GM19239 (cell line): ENCODE measurements around the gene SH3PXD2A.

Experiments used
- DNase-seq: peaks from one replicate; pipeline ENCODE4 v3.0.0; 2011; ENCODE audit warnings: low spot score; ENCODE audit not compliant: insufficient read length
- FAIRE-seq: peaks from 2 replicates; lab custom pipeline; 2011; peaks lifted over from hg19 to GRCh38; lab: Jason Lieb, UNC

Gene SH3PXD2A

DNA sequence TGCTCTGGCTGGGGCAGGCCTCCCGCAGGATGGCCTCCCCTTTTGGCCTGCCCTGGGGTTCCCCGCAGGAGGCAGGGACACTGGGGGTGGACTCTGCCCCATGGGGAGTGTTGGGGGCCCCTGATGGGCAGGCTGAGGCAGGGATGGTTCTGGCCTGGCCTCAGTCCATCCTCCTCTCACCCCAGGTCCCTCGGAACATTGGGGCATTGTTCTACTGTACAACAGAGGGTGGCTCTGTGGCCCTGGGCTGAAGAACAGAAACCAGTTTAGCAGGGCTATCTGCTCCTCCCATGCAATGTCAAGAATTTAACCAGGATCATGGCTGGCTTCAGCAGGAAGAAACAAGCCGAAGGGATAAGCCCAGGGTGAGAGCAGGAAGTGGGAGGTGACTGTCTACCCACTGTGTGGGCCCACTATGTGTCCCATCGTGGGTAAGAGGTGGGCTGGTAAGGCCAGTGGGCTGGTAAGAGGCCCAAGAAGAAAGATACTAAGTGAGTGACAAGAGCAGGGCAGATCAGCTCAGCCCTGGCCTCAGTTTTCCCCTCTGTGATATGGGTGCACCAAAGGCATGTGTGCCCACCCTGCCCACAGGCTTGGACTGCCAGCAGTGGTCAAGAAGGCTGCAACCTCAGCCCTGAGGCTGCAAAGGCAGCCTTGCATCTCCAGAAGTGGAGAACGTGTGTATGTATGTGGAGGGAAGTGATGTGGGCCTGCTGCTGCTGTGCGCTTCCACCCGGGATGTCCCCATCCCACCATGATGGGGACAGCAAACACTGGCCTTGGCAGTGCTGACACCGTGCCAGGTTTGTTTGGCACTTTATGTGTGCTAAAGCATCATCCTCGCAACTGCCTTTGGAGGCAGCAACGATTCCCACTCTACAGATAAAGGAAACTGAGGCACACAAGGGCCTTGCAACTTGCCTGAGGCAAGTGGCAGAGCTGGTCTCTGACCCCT lies 138.9 kb downstream of the SH3PXD2A start:
- FAIRE-seq, result no peak

DNA sequence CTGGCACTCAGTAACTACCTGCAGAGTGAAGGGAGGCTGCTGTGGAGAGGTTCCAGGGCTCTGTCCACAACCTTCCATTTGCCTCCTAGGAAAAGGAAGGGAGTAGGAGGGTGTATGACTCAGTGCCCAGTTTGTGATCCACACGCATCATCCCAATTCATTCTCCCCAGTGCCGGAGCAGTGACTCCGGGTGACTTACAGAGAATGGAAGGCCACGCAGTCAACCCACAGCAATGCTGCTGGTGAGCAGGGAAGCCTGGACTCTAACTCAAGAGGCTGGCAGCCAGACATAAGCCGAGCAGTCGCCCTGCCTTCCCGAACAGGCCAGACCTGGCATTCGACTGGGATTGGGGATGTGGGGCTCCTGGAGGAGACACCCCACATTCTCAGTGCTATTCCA lies 139.9 kb downstream of the SH3PXD2A start:
- FAIRE-seq (no peak), DNase-seq (no peak)

More for the DNA sequence above, 138.9 kb downstream of the SH3PXD2A start:
- no peak for DNase-seq

DNA sequence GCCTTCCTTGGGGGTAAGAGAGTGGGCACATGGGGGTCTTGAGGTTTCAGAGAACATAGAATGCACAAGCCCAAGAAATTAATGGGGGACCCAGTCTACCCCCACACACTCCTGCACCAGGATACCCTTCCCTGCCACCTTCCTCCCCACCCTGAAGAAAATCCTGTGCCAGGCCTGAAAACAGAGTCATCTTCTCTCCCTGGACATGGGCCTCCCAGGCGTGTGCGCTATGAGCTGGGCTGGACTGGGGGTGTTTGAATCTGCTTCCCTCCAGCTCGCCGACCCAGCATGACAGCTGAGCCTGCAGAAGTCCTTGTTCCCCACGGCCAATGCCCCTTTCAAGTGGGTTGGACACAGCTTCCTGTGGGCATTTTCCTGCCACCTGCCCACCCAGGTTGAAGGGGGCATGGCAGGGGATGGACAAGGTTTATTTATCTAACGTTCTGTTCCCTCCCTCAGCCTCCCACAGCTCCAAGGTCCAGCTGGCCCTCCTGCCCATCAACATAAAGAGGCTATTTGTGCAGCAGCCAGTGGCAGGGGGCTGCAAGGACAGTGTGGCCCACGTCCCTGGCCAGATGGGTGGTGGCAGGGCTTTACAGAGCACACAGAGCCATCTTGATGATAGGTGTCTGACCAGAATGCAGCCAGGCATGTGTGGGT lies 141.0 kb downstream of the SH3PXD2A start:
- FAIRE-seq (no peak), DNase-seq (no peak)

DNA sequence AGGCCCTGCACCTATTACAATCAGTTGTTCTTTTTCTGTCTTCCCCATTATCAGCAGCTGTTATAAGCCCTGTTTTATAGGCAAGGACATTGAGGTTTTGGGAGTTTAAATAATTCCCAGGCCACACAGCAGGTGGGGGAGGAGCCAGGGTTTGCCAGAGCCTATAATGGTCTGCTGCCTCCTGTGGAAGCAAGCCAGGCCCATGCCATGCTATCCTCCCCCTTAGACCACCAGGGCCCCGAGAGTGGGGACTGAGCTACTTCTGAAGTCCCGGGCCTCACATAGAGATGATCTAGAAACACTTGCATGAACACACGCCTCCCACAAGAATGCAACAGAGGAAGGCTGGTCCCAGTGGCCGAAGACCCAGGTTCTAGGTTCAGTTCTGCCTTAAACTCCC lies 141.7 kb downstream of the SH3PXD2A start:
- DNase-seq (no peak), FAIRE-seq (no peak)

DNA sequence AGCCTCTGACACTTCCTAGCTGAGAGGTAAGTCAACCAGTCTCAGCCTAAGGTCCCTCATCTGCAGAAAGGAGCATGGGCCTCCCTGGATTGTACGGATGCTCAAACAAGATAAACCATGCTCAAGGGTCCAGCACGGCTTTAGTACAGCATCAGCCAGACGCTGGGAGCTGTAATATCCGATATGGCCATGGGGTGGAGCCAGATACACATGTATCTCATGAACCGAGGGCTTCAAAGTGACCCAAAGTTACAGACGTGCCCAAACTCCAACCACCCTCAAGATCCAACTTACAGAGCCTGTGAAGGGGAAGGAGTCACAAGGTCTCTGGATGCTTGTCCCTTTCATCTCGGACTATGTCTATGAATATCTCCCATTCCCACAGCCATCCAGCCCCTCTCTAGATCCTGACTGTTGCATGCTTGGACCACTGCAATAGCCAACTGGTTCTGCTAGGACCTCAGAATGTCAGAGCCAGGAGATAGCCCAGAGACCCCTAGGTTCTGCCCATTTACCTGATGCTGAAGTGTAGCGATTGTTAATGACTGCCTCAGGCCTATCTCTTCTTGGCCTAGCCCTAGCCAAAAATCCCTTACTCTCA lies 142.4 kb downstream of the SH3PXD2A start:
- DNase-seq (peak; percentile 81), FAIRE-seq (peak; percentile 100)

DNA sequence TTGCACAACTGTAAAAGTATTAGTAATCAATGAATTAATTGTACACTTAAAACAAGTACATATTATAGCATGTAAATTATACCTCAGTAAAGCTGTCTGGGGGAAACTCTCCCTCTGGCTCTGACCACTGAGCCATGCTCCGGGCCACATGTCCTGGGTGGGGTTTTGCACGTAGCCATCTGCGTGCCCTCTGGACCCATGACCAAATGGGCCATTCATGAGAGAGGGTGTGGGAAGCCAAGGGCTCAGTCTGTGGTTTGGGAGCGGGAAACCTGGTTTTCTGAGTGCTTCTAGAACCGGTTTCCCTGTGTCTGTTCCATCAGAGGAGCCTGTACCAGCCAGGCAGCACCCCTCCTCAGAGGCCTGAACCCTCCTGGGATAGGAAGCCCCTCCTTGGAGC lies 143.2 kb downstream of the SH3PXD2A start:
- no peak for DNase-seq

DNA sequence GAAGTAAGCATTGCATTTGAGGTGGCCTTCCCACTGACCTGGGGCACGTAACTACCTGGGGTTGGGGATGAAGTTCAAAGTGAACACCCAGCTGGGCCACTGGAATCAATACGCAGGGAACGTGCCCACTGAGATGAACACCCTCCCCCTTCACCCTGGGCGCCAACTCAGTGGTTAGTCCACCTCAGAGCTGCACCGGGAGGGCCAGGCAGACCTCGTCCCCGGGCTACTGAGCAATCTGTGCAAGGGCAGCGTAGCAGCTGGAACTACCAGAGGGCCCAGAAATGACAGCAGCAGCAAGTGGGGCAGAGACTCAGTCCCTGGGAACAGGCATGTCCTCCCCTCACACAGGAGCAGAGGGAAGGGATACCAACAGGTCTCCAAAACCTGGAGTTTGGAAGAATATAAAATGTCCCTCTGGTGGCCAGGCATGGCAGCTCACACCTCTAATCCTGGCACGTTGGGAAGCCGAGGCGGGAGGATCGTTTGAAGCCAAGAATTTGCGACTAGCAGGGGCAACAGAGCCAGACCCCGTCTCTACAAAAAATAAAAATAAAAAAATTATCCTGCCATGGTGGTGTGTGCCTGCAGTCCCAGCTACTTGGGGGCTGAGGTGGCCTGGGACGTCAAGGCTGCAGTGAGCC lies 143.9 kb downstream of the SH3PXD2A start:
- DNase-seq, result no peak
- no peak for FAIRE-seq

More for the DNA sequence above, 143.2 kb downstream of the SH3PXD2A start:
- FAIRE-seq, result no peak

DNA sequence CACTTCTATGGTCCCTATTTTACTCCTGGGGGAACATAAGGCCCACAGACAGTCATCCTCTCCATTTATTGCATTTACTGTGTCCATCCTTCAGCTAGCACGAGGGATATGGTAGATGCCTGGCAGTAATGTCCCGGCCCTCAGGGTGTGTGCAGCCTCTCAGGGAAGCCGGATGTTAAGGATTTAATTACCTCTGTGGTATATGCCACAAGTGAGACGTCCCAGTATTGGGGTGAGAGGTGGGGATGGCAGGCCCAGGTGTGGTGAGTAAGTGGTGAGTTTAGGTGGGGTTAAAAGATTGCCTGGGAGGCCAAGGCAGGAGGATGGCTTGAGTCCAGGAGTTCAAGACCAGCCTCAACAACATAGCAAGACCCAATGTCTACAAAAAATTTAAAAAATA lies 144.9 kb downstream of the SH3PXD2A start:
- DNase-seq (no peak), FAIRE-seq (no peak)

DNA sequence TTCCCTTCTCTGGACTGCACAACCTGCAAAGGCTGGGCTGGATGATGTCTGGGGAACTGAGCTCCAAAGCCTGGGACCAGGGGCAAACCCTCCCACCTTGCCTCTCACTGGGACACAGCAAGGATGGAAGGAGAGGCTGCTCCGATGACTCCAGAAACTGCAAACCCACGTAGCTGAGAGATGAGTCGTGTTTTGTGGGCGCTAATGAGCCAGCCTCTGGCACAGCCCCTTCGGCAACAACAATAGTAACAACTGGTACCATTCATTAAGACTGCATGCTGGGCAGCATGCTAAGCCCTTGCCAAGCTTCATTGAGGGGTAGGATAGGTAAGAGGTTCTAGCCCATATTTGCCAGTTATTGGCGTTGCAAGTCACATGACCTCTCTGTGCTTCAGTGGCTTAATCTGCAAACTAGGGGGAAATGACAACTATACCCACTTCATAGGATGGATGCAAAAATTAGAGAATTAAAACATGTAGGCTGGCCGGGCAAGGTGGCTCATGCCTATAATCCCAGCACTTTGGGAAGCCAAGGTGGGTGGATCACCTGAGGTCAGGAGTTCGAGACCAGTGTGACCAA lies 145.9 kb downstream of the SH3PXD2A start:
- no peak for DNase-seq
- FAIRE-seq, result no peak

DNA sequence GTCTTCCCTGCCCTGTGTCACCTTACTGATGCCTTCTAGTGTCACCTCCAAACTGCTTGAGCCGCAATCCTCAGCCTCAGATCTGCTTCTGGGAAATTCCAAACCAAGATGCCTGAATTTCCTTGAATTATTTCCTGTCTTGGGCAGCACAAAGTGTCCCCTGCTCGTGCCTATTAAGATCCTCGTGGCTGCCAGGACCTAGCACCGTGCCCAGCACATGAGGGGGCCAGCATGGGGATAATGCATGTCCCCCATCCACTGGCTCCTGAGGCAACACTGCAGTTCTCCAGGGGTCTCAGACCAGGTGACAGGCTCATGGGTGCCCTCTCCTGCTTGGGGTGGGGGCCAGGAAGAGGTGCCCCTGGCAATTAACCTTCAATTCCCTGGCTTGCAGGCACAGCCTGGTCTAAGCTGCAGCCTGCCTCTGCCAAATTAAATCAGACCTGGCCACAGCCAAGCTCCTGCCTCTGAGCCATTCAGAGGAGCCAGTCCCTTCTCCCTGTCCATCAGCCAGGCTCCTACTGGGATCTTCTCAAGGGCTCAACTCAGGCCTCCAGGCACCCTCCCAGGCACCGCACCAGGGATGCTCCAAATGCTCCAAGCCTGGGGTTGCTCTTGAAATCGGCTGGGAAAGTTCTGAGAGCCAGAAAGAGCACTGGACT lies 146.6 kb downstream of the SH3PXD2A start:
- no peak for DNase-seq
- FAIRE-seq, result no peak

DNA sequence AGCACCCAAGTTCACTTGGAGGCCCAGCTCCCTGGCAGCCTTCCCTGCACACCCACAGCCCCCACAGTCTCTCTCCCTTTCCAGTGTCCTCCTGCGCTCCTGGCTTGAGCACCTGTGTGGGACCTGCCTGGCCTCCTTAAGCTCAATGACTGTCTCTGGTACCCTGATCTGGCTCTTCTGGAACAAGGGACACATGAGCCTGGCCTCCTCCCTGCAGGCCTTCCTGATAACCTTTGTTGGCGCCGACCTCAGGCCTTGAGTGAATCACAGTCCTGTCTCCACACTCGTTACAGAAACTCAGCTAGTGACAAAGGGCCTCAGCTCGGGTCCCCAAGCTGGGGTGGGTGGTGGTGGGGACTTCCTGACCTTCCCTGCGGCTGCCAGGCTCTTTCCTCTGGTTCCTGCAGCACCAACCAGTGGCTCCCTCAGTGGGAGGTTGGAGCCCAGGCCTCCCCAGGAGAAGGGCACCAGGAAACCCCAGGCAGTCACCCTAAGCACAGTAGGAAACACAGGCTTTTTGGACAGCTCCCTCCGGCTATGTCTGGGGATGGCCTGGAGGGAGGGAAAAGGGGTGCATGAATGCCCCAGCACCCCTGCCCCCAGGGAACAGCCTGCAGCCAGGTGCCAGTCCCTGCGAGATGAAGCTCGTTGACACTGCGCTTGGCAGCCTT lies 147.3 kb downstream of the SH3PXD2A start:
- FAIRE-seq, result no peak
- DNase-seq, result no peak

DNA sequence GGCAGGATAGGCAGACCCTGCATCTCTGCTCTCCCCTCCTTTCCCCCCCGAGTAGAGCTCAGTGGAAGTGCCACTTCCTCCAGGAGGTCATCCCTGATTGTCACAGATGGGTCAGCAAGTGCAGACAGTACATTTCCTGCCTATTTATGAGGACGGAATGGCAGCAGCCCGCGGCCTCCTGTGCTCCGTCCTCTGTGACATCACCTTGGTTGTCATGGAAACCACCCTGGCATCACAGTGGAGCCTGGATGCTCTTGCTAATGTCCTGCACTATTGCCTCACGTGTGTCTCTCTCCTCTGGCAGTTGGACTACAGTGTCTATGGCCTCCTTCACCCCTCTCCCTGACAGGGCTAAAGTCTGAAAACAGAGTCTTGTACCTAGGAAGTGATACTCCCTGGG lies 148.6 kb downstream of the SH3PXD2A start:
- DNase-seq (no peak), FAIRE-seq (no peak)

DNA sequence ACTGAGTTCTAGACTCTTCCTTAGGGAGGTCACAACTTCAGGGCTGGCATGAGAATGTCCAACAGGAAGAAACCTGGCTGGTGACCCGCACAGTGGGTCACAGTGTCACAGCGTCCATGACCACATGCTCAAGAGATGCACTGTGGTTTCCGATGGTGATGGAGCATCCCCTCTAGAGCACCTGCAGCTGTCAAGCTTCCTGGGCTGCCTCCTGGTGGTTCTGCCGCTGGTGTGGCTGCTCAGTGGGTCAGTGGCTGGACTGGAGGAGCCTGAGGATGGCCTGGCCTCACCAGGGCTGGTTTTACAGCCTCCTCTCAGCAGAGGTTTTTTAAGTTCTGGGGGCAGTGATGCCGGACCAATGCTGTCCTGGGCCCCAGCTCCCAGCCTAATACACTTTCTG lies 149.3 kb downstream of the SH3PXD2A start:
- FAIRE-seq, result no peak
- DNase-seq, result no peak

DNA sequence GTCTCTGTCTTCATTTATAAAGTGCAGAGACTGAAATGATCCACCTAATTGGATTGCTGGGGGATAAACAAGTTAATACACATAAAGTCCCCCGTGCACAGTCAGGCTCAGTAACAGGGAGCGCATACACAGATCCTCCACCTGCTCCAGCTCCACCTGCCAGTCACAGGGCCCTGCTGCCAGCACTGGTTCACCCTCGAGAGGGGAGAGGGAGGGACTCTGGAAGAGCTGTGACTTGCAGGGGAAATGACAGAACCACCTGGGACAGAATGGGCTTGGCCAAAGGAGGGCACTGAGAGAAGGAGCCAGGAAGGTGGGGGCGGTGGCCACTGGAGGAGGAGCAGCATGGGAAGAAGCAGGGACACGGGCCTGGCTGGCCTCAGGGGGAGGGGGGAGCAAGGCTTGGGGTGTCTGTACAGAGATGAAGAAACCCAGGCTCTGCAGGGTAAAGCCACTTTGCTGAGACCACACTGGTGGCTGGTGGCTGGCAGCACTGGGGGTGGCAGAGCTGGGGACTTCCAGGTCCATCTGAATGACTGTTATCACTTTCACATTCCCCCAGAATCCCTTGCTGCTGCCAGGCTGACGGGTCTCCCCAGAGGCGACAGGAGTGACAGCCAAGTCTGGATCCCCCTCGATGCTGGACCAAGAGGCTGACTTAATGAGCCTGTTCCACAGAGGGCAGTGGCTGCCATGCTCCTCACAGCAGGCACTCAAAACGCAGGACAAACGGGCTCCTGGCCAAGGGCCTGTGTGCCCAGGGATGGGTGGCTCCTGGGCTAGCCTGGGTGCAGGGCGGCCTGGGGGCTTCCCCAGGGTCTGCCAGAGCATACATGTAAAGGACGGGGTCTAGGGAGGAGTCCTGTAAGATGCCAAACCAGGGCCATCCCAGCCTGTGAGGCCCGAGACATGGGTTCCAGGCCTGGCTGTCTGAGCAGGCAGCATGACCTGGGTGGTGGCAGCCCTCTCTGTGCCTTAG lies 151.1 kb downstream of the SH3PXD2A start:
- FAIRE-seq, result no peak
- DNase-seq, result no peak

DNA sequence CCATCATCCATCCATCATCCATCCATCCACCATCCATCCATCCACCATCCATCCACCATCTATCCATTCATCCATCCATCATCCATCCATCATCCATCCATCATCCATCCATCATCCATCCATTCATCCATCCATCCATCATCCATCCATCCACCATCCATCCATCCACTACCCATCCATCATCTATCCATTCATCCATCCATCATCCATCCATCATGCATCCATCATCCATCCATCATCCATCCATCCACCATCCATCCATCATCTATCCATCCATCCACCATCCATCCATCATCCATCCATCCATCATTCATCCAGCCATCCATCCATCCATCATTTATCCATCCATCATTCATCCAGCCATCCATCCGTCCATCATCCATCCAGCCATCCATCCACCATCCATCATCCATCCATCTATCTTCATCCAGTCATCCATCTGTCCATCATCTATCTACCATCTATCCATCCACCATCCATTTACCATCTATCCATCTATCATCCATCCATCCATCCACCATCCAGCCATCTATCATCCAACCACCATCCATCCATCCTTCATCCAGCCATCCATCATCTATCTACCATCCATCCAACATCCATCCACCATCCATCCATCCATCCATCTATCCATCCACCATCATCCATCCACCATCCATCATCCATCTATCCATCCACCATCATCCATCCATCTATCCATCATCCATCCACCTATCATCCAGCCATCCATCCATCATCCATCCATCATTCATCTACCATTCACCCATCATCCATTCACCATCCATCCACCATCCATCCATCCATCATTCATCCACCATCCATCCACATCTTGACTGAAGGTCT lies 153.8 kb downstream of the SH3PXD2A start:
- FAIRE-seq, result no peak

DNA sequence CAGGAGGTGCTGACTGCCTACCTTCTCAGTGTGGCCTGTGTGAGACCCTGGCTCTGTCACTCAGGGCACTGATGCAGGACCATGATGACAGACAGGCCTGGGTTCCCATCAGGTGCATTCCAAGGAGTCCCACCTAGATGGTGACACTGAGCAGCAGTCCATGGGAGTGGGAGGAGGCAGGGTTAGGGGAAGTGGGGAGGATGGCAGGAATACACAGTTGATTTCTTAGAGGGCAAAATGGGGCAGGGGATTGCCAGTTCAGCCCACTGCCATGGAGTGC lies 155.0 kb downstream of the SH3PXD2A start:
- no peak for DNase-seq
- FAIRE-seq, result no peak

More for the DNA sequence above, 153.8 kb downstream of the SH3PXD2A start:
- no peak for DNase-seq
